Suppressor macrophage treated with lipopolysaccharide for 4 hours (primary cell): ENCODE results near the gene INPP5K.

ENCODE experiments used
- DNase-seq: peaks from one replicate; pipeline ENCODE4 v3.0.0-alpha.2; 2020

INPP5K gene

DNA sequence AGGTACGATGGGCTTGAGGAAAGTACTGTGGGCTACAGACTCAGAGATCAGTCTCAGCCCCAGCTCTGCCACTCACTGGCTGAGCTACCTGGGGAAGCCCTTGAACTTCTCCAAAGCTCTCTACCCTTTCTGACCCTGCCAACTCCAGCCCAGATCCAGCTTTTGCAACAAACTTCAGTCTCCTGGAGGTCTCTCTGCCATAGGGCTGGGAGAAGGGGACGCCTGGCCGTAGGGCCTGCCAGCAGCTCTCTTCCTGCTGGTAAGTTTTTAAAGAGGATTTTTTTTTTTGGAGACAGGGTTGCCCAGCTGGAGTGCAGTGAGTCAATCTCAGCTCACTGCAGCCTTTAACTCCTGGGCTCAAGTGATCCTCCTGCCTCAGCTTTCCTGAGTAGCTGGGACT lies 11.5 kb downstream of the INPP5K start:
- DNase-seq: no peak

DNA sequence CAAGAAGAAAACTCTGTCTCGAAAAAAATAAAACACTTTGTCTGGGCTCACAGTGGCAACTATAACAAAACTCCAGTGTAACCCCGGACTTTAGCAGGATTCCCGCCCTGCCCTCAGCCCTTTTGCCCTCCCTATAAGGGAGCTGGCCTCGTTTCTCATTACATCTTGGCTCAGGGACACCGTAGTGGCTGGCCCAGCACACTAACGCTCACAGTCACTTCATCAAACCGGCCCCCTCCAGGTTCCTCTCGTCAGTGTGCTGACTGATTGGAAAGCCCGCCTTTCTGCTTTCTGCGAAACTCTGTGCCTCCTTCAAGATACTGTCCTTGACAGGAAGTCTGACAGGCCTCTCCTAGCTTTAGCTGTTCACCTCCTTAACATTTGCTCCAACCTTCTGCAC lies 12.7 kb downstream of the INPP5K start:
- no peak for DNase-seq

DNA sequence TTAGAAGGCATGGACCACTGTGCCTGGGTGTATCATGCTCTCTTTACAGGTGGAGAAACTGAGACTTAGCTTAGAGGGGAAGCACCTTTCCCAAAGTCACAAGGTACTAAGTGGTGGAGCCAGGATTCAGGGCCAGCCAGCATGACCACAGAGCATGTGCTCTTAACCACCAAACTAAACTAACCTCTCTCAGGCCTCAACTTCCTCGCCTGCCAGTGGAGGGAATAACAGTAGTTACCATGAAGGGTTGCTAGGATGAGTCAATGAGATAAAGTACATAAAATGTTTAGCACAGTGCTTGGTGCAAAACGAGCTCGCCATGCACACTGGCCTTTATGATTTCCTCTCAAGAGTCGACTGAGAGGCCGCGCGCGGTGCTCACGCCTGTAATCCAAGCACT lies 17.5 kb downstream of the INPP5K start:
- no peak for DNase-seq

DNA sequence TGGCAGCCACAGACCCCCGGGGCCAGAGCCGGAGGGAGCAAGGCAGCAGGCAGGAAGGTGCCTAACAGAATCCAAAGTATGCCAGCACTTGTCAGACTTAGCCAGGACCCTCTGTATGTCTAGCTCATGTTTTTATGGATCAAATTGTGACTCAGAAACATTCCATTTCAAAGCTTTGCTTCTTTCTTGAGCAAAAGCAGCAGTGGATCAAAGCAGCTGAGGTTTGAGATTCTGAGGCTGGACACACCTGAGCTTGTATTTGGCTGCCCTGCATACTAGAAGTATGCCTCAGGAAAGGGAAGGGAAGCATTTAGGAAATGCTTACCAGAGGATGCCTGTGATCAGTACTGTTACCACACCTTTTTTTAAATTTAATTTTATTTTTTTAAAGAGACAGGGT lies 18.2 kb downstream of the INPP5K start:
- DNase-seq: no peak

DNA sequence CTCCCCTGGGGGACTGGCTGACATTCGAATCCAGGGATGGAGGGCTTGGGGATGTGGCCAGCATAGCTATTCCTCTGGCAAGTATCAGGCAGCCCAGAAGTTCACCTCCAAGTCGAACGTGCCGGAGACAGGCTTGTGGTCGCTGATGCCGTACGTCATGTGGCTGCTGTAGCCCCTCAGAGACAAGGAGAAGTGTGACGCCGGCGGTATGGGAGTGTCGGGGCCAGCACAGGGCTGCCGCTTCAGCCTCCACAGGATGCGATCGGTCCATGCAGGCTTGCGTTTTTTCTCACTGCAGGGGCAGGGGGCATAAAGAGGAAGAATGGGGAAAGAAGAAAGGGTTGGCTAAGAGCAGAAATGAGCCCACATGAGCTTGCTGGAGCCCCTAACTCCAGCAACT lies 18.6 kb downstream of the INPP5K start:
- no peak for DNase-seq

DNA sequence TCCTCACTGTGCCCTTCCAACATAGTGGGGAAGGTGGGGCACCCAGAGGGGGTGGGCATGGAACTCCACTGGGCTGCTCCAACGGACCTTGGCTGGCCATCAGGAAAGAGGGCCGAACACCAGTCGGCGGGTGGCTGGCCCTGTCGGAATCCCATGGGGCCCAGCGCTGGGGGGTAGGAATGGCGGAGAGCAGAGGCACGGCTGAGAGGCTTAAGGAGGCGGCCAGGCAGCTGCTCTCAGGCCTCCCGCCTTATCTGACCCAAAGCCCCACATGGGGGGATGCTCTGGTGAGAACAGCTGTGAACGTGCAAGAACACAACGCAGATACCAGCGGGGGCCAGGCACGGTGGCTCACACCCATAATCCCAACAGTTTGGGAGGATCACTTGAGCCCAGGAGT lies 19.5 kb downstream of the INPP5K start:
- DNase-seq: no peak

DNA sequence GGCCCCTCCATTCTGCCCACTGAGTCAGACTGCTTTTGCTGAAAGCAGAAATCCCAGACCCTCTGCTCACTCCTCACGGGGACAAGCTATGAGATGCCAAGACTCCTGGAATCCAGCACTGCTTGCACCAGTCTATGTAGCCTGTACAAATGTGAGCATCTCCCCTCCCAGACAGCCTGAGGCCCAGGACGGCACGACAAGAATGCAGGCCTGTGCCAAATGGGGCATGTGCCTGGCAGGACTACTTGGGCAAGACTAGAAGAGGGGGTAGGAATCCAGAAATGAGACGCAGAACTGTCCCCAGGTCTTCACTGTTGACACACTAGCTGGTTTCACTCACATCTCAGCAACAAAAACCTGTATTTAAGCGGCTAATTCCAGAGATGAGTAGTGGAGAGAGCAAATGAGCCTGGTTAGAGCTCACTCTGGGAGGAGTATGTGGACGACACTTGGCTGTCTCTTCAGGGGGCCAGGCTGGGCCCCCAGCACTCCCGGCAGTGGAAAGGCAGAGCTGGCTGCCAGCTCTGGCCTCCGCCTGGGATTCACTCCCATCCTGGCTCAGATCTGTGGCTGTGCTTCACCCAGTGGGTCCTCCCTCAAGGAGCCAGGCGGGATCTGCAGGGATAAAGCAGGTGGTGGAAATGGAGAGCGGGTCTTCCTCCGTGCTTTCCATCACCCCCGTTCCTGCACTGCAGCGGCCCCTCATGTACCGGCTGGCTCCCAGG lies 21.0 kb downstream of the INPP5K start:
- DNase-seq: no peak

DNA sequence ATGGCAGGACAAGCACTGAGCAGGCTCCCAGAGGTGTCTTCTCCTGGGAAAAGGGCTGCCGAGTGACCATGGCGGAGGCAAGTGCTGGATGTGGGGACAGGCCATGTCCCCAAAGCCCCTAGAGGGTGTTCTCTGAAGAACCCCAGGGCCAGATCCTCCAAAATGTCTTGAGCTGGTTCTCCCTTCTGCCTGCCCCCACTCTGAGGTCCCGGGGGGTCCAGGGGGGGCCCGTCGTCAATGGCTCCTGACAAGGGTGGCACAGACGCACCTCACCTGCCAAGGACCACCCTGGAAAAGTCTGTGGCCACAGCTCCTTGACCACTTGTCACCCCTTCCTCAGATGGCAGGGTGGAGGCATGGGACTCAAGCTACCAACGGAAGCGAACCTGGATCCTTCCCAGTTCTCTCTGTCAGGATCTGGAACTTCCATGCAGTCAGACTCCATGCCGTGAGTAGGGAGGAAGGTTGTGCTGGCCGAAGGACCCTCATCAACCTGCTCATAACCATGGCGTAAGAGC lies 21.6 kb downstream of the INPP5K start:
- DNase-seq: no peak

DNA sequence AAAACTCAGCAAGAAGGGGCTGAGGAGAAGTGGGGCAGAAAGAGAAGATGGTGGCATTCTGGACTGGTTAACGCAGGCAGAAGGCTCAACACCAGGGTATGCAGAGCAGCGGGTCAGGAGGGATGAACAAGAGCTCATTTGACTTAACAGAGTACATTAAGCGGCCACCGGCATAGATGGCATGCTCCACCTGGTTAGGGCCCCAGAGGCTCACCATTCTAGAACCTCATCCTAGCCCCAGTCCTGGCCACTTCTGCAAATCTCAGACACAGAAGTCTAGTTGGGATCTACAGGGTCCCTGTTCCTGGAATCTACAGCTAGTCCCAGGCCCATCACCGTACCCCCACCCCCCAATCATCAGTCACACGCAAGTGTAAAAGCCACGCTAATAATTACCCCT lies 22.2 kb downstream of the INPP5K start:
- DNase-seq: no peak

DNA sequence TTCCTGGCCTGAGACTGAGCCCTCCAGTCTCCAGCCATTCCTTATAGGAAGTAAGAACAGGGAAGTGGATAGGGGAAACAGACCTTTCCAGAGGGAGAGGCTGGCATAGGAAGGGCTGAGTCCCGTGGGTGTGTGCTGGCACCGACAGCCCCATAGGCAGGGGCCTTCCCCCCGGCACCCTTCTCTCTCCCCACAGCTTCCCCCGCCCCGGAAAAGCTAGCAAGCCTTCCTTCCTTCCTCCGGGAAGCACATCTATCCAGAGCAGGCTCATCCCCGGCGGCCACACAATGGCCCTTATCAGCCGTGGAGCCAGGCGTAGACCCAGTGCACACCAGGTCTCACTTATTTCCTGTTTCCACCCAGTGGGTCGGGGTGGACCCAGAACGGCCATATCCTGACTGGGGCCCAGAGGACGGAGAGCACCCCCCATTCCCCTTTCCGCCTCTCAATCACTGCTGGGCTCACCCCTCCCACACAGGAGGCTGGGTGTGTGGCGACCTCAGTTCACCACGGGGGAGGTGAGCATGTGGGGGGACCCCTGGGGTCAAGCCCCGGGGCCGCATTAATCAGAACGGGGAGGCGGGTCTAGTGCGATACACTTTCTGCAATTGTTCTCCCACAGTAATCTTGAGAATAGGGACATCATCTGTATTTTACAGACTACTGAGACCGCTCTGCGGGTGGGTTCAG lies 23.0 kb downstream of the INPP5K start:
- DNase-seq: peak; percentile 79

DNA sequence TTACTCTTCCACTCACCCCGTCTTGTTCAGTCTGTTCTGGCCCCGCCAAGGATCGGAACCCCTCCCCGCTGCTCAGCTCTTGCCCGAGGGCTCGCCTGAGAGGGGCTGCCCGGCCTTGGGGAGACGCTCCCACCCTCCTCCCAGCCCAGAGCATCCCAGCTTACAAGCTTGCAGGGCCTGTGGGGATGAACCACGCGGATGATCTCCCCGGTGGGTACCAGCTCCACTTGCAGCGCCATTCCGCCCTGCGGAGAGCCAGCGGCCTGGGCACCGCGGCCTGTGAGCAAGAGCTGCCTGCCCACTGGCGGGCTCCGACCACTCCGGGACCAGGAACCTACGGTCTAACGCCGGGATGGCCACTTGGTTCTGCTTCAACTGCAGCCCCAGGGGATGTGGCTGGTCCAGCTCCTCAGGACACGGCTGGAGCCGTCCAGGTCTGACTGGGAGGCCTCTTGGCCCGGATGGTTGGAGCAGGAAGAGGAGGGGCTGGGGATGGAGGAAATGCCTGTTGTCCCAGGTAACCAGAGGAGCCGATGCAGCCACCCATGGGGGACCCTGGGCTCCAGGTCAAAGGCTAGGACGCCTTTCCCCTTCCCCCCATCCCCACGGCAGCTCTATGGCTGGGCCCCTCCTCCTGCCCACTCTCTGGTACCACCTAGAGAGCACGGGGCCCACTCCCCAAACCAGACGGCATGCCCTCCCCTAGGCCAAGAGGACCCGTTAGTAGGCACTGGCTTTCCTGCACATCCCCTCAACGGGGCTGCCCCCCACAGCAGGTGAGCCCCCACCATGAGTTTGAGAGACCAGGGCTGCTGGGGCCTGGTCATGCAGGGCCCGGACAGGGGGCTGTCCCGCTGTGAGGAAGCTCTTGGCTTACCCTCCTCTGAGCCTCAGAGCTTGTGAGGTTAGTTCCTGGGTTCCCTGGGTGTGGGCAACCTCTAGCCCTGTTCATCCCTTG lies 23.9 kb downstream of the INPP5K start, which contains the start of gene MYO1C:
MYO1C (minus strand) TSS at position 438 of the 958 bp plus-strand sequence; CDS start at position 239, 199 bp downstream.
- DNase-seq: no peak

DNA sequence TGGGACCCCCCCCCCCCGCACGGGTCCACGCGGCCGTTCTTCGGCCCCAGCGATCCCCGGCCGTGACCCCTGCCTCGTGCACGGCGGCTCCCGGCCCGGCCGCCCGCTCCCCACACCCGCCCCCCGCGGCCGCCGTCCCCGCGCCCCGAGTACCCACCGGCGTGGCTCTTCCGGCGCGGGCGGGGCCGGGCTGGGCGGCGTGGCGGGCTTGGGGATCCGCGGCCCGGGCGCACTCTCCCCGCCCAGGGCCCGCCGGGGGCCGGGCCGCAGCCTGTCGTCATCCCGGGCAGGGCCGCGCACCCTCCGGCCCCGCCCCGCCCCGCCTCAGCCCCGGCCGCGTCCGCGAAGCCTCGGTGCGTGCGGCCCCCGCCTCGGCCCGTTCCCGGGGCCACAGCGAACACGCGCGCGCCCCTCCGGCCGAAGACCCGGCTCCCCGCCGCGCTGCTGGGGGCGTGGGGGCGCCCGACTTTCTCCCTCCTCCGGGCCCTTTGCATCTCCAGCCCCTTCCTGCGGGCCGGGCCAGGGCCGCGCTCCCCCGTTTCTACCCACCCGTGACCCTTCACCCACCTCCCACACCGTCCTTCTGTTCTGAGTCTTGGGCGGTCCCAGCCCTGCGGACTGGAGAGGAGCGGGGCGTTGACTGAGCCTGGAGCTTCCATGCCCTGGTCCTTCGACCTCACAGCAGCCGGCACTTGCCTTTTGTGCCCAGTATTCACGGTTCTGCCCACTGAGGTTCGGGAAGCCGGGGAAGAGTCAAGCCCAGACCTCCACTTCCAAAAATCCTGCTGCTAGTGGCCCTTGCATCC lies 24.8 kb downstream of the INPP5K start:
- DNase-seq: peak; percentile 72

DNA sequence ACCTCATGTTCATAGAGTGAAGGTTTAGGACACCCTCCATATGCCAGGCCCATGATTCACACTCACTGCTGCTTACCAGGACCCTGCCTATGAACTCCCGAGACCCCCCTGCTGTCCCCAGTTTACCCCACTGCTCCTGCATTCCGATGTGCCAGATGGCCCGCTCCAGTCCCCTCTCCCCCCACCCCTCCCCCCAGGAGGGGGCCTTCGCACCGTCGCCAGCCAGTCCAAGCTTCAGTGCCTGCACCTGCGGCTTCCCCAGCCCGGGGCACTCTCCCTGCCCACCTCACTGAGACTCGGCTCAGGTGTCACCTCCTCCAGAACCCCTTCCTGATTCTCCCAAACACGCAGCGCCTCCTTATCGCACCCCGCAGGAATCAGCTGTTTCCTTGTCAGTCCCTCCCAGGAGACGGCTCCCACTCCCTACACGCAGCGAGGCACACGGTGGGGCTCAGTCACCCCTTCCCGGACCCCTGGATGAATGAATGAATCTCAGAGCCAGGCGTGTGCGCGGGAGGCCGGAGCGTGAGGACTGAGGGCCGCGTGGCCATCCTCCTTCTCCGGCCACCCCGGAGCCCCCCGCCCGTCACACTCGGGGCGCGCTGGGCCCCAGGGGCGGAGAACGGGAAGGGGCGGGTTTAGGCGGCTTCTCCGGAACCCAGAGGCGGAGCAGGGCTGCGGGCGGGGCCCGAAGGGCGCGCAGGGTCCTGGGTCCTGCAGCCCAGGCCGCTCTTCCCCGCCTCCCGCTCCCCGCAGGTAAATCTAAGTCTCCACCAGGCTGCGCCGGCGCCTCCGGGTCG lies 25.6 kb downstream of the INPP5K start:
- peak; percentile 45 for DNase-seq

DNA sequence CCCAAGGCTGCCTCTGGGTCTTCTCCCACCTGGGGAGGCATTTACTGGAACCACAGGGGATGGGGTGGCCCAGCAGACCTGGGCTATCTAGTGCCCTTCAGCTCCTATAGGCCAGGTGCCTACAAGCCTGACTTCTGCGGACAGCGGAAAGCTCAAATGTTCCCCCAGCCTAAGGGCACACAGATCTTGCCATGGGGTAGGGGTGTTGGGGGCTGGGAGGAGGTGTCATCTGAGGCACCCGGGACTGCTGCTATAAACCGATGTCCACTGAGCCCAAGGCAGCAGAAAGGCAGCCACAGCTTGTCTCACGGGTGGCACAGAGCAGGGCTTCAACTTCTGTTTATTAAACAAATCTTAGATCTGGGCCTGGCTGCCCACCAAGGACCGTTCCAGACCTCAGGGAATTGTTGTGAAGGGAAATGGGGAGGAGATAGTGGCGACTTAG lies 27.6 kb downstream of the INPP5K start:
- DNase-seq: no peak

DNA sequence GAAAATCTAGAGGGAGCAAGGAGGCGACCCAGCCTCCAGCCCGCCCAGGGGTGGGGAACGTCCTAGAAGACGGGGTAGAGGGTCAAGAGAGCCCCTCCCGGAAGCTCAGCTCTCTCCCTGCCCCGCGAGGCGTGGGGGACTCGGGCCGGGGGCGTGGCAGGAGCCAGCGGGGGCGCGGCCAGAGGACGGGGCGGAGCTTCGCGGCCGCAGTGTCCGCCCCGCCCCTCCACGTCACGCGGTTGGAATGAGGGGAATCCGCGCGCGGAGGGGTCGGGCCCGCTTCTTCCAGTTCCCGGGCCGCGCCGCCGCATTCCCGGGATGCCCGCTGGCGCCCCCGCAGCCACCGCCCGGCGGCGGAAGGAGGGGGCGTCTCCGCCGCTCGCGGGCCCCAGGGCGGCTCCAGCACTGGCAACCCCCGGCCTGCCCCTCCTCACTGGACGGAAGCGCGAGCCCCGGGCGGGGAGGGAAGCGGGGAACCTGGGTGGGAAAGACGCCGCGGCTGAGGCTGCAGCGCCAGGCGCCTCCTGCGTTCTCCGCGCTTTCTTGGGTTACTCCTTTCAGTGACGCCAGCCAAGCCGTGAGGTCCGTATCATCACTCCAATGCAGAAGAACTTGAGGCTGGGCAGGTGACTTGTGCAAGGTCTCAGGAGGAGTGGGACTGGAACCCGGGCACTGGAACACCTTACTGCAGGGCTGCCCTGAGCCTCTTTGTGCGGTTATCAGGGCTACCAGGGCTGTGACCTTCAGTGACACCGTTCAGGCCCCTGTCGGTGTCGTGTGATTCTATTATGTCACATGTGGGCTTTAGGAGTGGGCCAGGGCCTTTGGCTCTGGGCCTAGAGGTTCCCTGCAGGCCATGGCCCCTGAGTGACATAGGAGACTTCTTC lies 28.2 kb downstream of the INPP5K start:
- peak; percentile 81 for DNase-seq

DNA sequence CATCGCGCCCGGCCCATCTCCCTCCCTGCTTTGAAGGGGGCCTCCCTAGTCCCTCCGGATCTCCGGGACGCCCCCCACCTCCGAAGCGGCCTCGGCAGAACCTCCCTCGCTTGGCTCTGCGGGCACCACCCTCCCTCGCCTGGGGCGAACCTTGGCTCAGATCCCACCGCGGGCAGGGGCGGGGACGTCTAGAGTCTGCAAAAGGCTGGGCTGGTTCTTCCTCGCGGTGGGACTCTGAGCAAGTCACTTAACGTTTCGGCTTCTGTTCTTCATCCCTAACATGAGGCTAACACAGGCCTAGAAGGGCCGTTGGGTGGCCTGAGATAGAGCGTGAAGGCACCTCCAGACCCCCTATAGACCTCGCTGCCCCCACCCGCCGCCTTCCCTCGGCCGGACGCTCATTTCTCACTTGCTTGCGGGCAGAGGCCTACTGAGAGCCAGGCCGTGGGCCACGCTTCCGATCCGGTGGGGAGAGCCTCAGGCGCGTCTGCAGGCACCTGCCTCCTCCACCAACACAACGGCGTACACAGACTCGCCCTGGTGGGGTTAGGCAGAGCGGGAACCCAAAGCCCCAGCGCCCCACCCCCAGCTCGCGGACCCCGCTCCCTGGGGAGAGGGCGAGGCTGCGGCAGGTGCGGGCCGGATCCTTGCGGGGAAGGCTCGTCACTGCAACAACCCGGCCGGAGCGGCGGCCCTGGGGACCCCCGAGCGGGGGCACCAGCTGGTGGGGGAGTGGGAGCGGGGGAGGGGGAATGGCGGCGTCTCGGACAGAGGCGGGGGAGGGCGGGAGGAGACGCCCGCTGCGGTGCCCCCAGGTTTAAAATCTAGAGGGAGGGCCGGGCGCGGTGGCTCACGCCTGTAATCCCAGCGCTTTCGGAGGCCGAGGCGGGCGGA lies 29.4 kb downstream of the INPP5K start:
- peak; percentile 47 for DNase-seq

DNA sequence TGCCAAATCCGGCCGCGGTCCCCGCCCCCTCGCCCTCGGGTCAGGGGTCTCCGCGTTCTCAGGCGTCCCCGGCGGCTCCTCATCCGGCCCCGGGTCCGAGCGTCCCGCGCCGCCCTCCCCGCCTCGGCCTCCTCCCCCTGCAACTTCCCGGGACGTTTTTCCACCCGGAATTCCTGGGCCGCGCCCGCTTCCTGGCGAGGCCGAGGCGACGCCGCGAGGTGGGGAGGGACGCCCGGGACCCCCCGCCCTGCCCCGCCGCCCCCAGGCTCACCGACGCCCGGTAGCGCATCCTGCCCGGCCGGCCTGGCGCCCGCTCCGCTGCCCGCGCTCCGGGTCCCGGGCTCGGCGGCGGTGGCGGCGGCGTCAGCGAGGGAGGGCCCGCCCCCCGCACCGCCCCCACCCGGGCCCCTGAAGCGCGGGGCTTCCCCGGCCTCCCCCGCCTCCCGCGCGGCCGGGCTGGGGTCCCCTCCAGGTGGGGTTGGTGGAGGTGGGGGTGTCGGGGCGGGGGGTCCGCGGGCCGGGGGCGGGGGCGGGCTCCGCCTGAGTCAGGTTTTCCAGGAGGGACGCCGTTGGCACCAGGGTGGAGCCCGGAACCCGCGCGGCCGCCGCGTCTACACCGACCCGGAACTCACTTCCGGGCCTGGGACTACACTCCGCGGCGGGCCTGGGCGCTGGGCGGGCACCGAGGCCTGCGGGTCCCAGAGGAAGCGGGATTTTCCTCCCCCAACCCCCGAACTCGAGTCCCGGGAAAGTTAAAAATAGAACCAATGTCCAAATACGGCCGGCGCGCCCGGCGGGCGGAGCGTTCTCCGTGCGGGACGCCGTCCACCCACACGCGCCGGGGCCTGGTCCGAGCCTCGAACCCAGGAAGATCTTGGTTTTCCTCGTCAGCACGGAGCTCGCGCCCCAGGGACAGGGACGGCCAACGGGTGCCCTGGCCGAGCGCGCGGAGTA lies 30.7 kb downstream of the INPP5K start:
- DNase-seq: peak; percentile 64
